Kidney (tissue), 14 donors: ENCODE measurements around the gene WDR41. TPM values are rescaled to one million over a fixed set of nuclear protein-coding genes. Genes with fewer than 3 reads are reported as not detected.

Experiments
- DNase-seq, 5 donors: peaks; one replicate each; pipeline ENCODE4 v3.0.0-alpha.2; 2013 to 2020
- FAIRE-seq: peaks from 2 replicates; lab custom pipeline; 2012; peaks lifted over from hg19 to GRCh38; lab: Jason Lieb, UNC
- H3K27ac ChIP-seq, 2 donors: one replicate each; pipeline ENCODE4 v1.7.0; 2013; ENCODE audit warnings: low read depth in 2 of 2, low read length in 2 of 2, inconsistent platforms in 1 of 2
- H3K27me3 ChIP-seq: one replicate; pipeline ENCODE4 v1.7.1; 2013; ENCODE audit warnings: low read length, inconsistent platforms; ENCODE audit not compliant: control insufficient read depth, insufficient read depth
- H3K36me3 ChIP-seq, 3 donors: one replicate each; pipeline versions ENCODE4 v1.7.0 to v1.7.1; 2013; ENCODE audit warnings: low read length in 3 of 3, control low read depth in 1 of 3, inconsistent platforms in 1 of 3; ENCODE audit not compliant: insufficient read depth in 3 of 3, control insufficient read depth in 2 of 3
- H3K4me1 ChIP-seq, 3 donors: one replicate each; pipeline versions ENCODE4 v1.7.0 to v1.7.1; 2013; ENCODE audit warnings: low read length in 3 of 3, inconsistent platforms in 1 of 3, low read depth in 1 of 3; ENCODE audit not compliant: control insufficient read depth in 2 of 3, insufficient read depth in 2 of 3
- H3K4me3 ChIP-seq, 3 donors: one replicate each; pipeline versions ENCODE4 v1.7.0 to v1.8.1; 2013; ENCODE audit warnings: low read length in 3 of 3, control low read depth in 1 of 3, inconsistent platforms in 1 of 3
- H3K9ac ChIP-seq, 3 donors: one replicate each; pipeline versions ENCODE4 v1.7.0 to v1.7.1; 2013; ENCODE audit warnings: low read length in 3 of 3, control low read depth in 1 of 3, inconsistent platforms in 1 of 3
- H3K9me3 ChIP-seq, 3 donors: one replicate each; pipeline versions ENCODE4 v1.7.0 to v1.7.1; 2013; ENCODE audit warnings: low read length in 3 of 3, control low read depth in 1 of 3, inconsistent platforms in 1 of 3; ENCODE audit not compliant: control insufficient read depth in 2 of 3, insufficient read depth in 1 of 3
- intact Hi-C: fragments of 100-400 bp; cut with DNase I; formaldehyde crosslinking; loops from one replicate; pipeline ENCODE4 v1.11.1; 2022
- polyA plus RNA-seq: library from polyadenylated mRNA; stranded (reverse); fragments of 350-450 nt; fragmentation: Illumina TruSeq; extraction: RNeasy Lipid Tissue Mini Kit (QIAGEN cat#74804); gene quantifications from one replicate; pipeline ENCODE4 v1.2.3, GENCODE V29; 2014; ENCODE audit warnings: low read depth, low replicate concordance; ENCODE audit not compliant: insufficient read depth
- total RNA-seq: library from RNA; stranded (reverse); fragmentation: NEBNext Ultra II Directional; extraction: Animal tissue kit (Norgen Biotek cat#: 25700); gene quantifications from one replicate; pipeline ENCODE4 v1.2.1, GENCODE V29; 2021
- TF ChIP-seq, protein P1 (sequence below): IDR thresholded peaks from 3 replicates; pipeline ENCODE4 v1.5.1; 2012; ENCODE audit warnings: mild to moderate bottlenecking, moderate library complexity, borderline replicate concordance; ENCODE audit not compliant: insufficient read depth; ENCODE audit errors: extremely low read depth
- donor health status: control.
- donor health status: control.
- donor health status: control.
- donor health status: control.
- donor health status: control.
- donor health status: DM: yes; HTN: yes; CAD: no.
- donor health status: Normal renal cell carcinoma (clear cell type).

The WDR41 gene
- total and polyA plus RNA-seq, 2 donors from 2014 or later: 16.0 to 45.2 TPM

DNA sequence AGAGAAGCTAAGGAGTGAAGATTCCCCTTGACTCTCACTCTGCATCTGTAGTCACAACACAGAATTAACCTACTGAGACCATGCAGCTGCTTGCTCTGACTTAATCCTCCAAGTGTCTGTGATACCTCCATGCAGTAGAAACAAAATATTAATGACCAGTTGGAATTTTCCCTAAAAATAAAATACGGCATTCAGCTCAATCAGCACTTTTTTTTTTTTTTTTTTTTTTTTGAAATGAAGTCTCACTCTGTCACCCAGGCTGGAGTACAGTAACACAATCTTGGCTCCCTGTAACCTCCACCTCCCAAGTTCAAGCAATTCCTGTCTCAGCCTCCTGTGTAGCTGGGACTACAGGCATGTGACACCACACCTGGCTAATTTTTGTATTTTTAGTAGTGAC is 48.4 kb downstream of the WDR41 start:
- FAIRE-seq (no peak), DNase-seq (no peak)
- Histone ChIP-seq H3K36me3 (peaks cover 0 to 2% (median 0%) of the 10 kb centered on the region in 3 donors), H3K4me1 (no peaks in the 10 kb centered on the region), H3K9ac (no peak overlapping the region), H3K27me3 (no peaks in the 10 kb centered on the region), H3K4me3 (no peak overlapping the region), H3K9me3 (no peaks in the 10 kb centered on the region), H3K27ac (no peak overlapping the region)
- TF ChIP-seq, protein P1, sequence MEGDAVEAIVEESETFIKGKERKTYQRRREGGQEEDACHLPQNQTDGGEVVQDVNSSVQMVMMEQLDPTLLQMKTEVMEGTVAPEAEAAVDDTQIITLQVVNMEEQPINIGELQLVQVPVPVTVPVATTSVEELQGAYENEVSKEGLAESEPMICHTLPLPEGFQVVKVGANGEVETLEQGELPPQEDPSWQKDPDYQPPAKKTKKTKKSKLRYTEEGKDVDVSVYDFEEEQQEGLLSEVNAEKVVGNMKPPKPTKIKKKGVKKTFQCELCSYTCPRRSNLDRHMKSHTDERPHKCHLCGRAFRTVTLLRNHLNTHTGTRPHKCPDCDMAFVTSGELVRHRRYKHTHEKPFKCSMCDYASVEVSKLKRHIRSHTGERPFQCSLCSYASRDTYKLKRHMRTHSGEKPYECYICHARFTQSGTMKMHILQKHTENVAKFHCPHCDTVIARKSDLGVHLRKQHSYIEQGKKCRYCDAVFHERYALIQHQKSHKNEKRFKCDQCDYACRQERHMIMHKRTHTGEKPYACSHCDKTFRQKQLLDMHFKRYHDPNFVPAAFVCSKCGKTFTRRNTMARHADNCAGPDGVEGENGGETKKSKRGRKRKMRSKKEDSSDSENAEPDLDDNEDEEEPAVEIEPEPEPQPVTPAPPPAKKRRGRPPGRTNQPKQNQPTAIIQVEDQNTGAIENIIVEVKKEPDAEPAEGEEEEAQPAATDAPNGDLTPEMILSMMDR: no peak
- intact Hi-C loops: no loop called here

DNA sequence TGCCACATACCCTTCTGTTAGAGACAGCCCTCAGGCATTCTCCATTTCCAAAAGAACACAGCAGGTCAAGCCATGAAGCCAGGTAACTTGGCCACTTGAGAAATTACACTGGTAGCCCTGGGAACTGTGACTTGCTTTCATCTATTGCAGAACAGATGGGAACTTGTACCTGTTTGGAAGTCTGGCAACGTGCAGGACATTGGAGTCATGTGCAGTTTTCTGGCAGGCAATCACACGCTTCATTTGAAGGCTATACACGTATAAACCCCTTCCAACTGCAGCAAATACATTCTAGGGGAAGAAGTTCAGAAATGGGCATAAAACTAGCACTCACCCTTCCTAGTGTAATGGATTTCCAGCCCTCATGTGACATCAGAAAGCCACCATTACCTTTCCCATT is 54.0 kb downstream of the WDR41 start:
- FAIRE-seq (no peak), DNase-seq (no peak)
- Histone ChIP-seq H3K9me3 (no peaks in the 10 kb centered on the region), H3K27ac (no peak overlapping the region), H3K36me3 (peaks cover 2 to 13% (median 11%) of the 10 kb centered on the region in 3 donors), H3K4me1 (no peaks in the 10 kb centered on the region), H3K27me3 (no peaks in the 10 kb centered on the region), H3K4me3 (no peak overlapping the region), H3K9ac (no peak overlapping the region)
- TF ChIP-seq, protein P1: no peak
- intact Hi-C loops: no loop called here

DNA sequence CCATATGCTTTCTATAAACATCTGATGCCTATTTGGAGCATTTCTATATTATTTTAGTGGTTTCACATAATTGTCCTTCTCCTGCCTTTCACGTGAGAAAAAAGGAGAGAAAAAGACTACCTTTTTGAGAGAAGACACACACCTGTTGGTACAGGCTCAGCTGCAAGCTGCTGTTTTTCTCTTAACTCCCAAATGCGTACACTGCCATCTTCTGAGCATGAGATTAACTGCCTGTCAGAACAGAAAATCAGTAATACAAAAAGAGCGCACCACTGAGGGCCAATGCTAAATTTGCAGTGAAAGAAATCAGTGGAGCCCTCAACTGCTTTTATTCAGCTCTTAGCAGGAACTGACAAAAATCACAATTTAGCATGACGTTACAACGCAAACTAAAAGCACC is 54.9 kb downstream of the WDR41 start:
- TF ChIP-seq, protein P1: no peak
- Histone ChIP-seq H3K4me1 (no peaks in the 10 kb centered on the region), H3K27ac (no peak overlapping the region), H3K9ac (no peak overlapping the region), H3K36me3 (peaks cover 4 to 17% (median 15%) of the 10 kb centered on the region in 3 donors), H3K27me3 (no peaks in the 10 kb centered on the region), H3K9me3 (no peaks in the 10 kb centered on the region), H3K4me3 (no peak overlapping the region)
- intact Hi-C loops: no loop called here
- FAIRE-seq: no peak
- peak in 2 of 5 donors; percentile 29 to 68 for DNase-seq

DNA sequence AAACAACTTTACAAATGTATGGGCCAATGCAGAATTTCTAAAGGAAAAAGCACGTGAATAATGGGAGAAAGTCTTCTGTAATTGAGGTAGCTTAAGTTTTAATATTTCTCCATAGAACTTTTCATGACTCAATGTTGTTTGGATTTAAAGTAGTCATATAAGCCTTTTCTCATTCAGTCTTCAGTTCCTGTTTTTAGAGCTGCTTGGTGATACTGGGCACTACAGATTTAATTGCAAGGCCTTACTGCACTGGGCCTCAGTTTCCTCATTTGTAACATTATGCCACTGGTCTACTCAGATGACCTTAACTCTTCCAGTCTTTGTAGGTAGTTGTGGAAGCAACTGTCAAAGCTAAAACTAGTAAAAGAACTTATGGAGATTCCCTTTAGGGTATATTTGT is 60.4 kb downstream of the WDR41 start:
- Histone ChIP-seq H3K9ac (no peak overlapping the region), H3K4me3 (no peak overlapping the region), H3K27ac (no peak overlapping the region), H3K4me1 (no peaks in the 10 kb centered on the region), H3K9me3 (no peaks in the 10 kb centered on the region), H3K36me3 (peaks cover 4 to 23% (median 17%) of the 10 kb centered on the region in 3 donors), H3K27me3 (no peaks in the 10 kb centered on the region)
- DNase-seq: no peak
- no peak for FAIRE-seq
- intact Hi-C loops: no loop called here
- TF ChIP-seq, protein P1: no peak
